22Rv1 (cell line): ENCODE results near the gene CDC37.
"Not testable (repeated sequence)": the region's sequence is repeated elsewhere in the genome, so short reads cannot be mapped to it uniquely, and the experiment has no call there.

Source experiments
- H3K27ac ChIP-seq: fragments of 450-650 bp; 2 replicates; pipeline ENCODE4 v1.5.1; 2017
- ZFX ChIP-seq: fragments of 450-650 bp; IDR thresholded peaks from 2 replicates; pipeline ENCODE4 v1.6.1; 2017; ENCODE audit warnings: antibody characterized with exemption, borderline replicate concordance
- TF ChIP-seq, protein P1 (sequence below): fragments of 450-650 bp; IDR thresholded peaks from 2 replicates; pipeline ENCODE4 v1.5.1; 2017; ENCODE audit warnings: mild to moderate bottlenecking

The CDC37 gene

DNA sequence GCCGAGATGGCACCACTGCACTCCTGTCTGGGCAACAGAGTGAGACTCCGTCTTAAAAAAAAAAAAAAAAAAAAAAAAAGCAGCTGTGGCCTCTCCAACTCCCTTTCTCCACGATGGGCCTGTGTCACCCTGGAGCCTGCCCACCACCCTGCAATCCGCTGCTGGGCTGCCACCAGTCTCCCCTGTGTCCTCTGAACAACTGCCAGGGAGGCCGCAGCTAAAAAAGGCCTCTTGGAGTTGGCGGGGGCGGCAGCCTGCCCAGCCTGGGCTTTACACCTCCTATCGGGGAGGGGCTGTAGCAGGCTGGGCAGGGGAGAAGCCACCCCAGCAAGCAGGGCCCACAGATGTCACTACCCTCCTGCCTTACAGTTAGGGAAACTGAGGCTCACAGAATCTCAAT lies 3.5 kb downstream of the CDC37 start:
- H3K27ac ChIP-seq, result no peak overlapping the region
- no peak for TF ChIP-seq ZFX
- TF ChIP-seq, protein P1, sequence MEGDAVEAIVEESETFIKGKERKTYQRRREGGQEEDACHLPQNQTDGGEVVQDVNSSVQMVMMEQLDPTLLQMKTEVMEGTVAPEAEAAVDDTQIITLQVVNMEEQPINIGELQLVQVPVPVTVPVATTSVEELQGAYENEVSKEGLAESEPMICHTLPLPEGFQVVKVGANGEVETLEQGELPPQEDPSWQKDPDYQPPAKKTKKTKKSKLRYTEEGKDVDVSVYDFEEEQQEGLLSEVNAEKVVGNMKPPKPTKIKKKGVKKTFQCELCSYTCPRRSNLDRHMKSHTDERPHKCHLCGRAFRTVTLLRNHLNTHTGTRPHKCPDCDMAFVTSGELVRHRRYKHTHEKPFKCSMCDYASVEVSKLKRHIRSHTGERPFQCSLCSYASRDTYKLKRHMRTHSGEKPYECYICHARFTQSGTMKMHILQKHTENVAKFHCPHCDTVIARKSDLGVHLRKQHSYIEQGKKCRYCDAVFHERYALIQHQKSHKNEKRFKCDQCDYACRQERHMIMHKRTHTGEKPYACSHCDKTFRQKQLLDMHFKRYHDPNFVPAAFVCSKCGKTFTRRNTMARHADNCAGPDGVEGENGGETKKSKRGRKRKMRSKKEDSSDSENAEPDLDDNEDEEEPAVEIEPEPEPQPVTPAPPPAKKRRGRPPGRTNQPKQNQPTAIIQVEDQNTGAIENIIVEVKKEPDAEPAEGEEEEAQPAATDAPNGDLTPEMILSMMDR, result no peak

DNA sequence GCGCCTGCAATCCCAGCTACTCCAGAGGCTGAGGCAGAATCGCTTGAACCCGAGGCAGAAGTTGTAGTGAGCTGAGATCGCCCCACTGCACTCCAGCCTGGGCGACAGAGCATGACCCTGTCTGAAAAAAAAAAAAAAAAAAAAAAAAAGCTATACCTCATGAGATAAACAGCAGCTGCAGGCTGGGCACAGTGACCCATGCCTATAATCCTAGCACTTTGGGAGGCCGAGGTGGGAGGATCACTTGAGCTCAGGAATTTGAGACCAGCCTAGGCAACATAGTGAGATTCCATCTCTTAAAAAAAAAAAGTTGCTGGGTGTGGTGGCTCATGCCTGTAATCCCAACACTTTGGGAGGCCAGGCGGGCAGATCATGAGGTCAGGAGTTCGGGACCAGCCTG lies 4.0 kb downstream of the CDC37 start:
- H3K27ac ChIP-seq, result not testable (repeated sequence)

DNA sequence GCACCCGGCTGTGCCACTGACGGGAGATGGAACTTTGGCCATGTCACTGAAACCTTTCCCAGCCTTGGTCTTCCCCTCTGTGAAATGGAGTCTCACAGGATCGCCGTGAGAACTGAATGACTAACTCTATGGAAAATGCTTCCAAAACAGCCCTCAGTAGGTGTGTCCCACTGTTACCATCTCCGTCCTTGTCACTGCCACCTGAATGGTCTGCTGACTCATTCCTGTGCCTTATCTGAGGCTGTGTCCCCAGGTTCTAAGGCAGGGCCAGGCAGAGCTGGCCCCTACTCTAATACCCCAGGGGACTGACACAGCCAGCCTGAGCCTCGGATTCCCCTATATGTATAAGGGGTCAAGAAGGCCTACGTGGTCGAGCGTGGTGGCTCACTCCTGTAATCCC lies 4.5 kb downstream of the CDC37 start:
- TF ChIP-seq ZFX, result no peak
- TF ChIP-seq, protein P1, result no peak
- no peak overlapping the region for H3K27ac ChIP-seq

DNA sequence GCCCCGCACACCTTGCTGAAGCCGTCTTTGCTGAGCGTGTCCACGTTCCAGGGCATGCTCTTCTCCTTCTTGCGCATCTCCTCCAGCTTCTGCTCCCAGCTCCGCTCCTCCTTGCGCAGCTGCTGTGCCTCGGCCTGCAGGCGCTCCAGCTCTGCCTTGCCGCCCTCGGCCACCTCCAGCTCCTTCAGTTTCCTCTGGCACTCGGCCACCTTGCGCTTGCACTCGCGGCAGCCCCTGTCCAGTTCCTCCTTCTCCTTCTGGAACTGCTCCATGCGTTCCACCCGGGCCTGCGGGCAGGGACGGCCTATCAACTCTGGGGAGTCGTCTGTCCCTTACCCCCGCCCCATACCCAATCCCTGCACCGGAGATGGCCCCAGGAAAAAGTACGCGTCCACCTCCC lies 7.4 kb downstream of the CDC37 start:
- H3K27ac ChIP-seq, result no peak overlapping the region
- TF ChIP-seq ZFX, result no peak

DNA sequence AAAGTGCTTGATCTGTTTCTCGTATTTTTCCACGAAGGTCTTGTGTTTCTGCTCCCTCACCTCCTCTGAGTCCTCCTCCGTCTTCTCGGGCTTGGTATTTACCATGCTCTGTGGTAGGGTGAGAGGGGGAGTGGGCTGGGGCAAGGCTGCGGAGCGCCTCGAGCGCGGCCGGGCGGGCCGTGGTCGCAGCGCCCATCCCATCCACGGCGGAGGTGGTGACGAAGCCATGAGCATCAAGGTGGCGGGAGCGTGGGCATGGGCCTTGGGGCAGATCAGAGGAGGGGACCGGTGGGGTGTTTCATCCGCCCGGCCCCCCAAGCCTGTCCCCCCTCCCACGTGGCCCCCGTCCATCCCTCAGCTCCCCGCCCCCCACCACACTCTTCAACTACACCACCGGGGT lies 7.9 kb downstream of the CDC37 start:
- TF ChIP-seq, protein P1, result no peak
- TF ChIP-seq ZFX, result no peak

DNA sequence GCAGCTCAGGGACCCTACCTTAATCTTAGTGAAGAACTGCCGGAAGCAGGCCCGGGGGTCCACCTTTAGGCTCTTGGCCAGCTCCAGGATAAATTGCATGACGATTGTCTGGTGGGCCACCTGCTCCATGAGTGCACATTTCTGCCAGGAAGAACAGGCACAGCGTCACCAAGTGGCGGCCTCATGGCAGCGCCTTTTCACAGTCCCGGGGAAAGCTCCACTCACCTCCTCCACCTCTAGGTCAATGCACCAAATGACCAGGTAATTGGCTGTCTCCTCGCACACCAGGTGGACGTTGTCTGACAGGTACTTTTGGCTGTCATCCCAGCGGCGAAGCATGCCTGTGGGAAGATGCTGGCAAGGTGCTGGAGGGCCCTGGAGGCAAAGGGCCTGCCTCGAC lies 8.3 kb downstream of the CDC37 start:
- TF ChIP-seq, protein P1, result no peak
- TF ChIP-seq ZFX, result no peak
- H3K27ac ChIP-seq, result no peak overlapping the region

More for the DNA sequence above, 7.9 kb downstream of the CDC37 start:
- no peak overlapping the region for H3K27ac ChIP-seq

DNA sequence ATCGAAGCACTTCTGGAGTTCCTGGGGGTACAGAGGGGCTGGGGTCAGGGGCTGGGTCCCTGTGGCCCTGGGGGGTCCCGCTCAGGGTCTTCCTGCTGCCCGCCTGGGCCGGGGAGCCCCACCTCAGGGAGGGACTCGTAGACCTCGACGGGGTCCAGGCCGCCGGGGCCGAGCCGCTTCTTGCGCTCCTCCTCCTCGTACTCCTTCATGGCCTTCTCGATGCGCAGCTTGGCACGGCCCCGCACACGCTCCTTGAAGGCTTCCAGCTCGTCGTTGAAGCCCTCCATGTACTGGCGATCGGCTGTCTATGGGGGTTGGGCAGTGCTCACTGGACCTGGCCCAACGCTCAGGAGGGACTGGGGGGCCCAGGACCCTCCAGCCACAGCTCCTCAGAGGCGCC lies 10.2 kb downstream of the CDC37 start:
- H3K27ac ChIP-seq, result no peak overlapping the region
- TF ChIP-seq, protein P1, result no peak
- no peak for TF ChIP-seq ZFX

DNA sequence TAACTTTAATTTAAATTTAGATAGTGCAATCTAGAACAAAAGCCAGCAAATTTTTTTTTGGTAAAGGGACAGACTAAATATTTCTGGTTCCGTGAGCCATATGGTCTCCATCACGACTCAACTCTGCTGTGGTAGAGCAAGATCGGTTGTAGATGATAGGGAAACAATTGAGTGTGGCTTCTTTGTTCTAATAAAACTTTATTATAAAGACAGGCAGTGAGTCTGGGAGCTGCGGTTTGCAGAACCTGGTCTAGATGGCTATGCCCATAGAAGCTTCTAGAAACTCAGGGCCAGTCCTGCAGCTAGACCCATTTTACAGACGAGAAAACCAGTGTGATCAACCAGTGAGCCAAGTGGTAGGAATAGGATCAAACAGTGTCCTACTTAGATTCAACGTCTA lies 11.2 kb downstream of the CDC37 start:
- TF ChIP-seq, protein P1, result no peak

More for the DNA sequence above, 11.2 kb downstream of the CDC37 start:
- no peak overlapping the region for H3K27ac ChIP-seq
